HG03575 (cell line): ENCODE data around the gene METTL6.
"Not testable (repeated sequence)": the region's sequence is repeated elsewhere in the genome, so short reads cannot be mapped to it uniquely, and the experiment has no call there.

Source experiments
- ATAC-seq: cut with Tn5 transposase; IDR thresholded peaks from one replicate; pipeline ENCODE4 v1.9.1; 2021; ENCODE audit not compliant: unreplicated experiment, insufficient number of reproducible peaks, low FRiP score; ENCODE audit errors: extremely low read depth

The METTL6 gene, protein sequence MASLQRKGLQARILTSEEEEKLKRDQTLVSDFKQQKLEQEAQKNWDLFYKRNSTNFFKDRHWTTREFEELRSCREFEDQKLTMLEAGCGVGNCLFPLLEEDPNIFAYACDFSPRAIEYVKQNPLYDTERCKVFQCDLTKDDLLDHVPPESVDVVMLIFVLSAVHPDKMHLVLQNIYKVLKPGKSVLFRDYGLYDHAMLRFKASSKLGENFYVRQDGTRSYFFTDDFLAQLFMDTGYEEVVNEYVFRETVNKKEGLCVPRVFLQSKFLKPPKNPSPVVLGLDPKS

DNA sequence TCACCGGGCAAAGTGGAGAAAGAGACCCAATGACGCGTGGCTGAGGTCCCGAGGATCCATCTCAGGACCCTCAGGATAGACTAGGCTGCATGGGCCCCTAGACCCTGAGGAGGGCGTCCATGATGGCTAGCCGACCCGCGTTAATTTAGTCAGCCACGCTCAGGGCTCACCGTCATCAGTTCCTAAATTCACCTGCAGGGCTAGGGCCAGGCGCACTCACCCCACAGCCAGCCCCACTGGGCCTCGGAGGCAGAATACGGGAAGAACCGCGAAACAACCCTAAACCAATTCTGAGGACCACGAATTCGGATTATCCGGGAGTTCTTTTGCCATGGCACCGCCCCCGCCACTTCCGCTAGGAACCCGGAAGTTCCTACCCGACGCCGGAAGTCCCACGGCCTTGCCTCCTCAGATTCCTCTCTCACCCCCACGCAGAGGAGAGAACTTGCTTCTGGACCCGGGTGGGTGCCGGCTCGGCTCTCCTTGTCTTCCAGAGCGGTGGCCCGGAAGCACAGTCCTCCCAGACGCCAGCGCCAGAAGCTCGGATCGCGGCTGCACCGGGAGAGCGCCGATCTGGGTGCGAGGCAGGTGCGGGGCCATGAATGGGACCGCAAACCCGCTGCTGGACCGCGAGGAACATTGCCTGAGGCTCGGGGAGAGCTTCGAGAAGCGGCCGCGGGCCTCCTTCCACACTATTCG, at the start of gene METTL6, which contains the start of gene EAF1:
Gene METTL6 (minus strand): TSS at position 363 of the 699 bp plus-strand sequence. CDS start 1,033 bp downstream, outside the sequence.
Gene EAF1 (plus strand): TSS at position 417 of the 699 bp plus-strand sequence. CDS start 182 bp downstream, at position 599.
- ATAC-seq, result no peak

DNA sequence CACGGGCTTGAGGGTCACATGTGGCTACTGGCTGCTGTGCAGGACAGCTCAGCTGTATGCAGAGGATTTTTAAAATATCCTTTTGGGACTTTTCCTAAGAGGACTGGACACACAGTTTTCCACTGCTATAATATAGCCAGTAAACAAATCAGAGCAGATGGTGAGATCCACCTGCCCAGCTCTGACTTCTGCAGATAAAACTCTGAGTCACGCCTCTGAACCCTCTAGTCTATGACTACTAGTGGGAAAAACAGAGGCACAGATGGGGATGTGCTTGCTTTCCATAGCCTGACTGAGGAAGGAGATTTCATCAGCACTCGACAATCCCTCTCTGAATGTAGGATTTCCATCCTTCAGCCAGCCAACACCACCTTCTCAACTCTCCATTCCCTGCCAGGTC, 49.0 kb upstream of the METTL6 start:
- ATAC-seq, result no peak

DNA sequence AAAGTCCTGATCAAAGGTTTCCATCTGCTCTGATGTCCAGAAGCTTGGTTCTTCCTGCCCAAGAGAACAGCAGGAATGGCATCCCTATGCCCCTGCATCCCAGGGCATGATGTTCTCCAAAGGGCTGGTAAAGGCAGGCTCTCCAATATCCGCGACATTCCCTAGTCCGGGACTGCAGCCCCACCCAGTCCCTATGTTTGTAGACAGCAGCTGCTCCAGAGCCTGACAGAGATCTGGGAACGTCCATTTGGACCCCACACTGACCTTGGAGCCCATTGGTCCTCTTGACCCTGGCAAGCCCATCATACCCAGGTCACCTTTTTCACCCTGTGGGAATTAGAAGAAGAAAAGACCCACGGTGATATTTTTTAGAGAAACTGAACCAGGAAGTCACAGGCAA, 47.8 kb upstream of the METTL6 start:
- no peak for ATAC-seq

DNA sequence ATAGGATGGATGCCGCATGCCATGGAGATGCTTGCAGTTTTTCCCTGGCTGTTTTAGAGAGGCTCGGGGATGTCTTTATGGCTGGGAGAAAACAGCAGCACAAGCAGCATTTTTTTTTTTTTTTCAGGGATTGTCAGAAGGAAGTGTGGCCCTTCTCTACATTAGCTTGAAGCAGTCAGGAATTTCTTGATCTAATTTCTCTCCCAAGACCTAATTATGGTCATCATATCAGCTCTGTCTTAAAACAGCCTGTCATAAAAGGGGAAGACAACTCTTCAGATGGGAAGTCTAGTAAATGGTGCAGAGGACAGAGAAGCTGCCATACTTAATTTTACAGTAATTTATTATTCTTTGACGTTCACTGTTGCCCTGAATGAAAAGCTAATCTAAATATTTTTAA, 44.5 kb upstream of the METTL6 start:
- ATAC-seq, result no peak

DNA sequence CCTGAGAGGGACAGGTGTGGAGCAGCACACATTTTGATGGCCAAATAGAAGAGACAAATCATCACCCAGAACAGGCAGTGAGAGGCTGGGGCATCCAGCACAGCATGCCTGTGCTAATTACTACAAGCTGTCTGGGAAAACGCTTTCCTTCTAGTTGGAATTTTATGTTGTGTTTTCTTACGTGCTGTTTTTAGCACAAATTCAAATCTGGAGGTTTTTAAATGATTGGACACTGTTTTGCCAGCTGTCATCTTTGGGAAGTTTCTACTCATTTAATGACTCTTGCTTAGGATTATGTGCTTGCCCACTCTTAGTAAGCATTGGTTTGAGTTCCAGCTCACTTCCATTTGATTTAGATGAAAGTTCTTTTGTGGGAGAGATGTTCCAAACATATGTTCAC, 43.5 kb upstream of the METTL6 start:
- no peak for ATAC-seq

DNA sequence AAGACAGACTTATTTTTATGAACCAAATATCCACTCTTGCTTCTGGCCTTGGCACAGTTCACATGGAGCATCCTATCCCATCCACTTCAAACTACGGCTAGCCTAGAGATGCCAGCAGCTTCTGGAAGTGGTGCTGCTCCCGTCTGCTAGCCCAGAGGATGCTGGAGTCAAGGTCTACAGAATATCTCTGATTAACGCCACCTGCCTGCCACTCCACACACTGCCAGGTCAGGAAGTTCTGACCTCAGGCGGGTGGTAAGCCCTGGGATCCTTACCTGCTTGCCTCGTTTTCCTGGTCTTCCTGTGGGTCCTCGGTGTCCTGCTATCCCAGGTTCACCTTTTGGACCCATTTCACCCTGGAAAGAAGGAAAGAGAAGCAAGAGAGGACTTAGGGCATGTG, 42.9 kb upstream of the METTL6 start:
- ATAC-seq, result no peak

DNA sequence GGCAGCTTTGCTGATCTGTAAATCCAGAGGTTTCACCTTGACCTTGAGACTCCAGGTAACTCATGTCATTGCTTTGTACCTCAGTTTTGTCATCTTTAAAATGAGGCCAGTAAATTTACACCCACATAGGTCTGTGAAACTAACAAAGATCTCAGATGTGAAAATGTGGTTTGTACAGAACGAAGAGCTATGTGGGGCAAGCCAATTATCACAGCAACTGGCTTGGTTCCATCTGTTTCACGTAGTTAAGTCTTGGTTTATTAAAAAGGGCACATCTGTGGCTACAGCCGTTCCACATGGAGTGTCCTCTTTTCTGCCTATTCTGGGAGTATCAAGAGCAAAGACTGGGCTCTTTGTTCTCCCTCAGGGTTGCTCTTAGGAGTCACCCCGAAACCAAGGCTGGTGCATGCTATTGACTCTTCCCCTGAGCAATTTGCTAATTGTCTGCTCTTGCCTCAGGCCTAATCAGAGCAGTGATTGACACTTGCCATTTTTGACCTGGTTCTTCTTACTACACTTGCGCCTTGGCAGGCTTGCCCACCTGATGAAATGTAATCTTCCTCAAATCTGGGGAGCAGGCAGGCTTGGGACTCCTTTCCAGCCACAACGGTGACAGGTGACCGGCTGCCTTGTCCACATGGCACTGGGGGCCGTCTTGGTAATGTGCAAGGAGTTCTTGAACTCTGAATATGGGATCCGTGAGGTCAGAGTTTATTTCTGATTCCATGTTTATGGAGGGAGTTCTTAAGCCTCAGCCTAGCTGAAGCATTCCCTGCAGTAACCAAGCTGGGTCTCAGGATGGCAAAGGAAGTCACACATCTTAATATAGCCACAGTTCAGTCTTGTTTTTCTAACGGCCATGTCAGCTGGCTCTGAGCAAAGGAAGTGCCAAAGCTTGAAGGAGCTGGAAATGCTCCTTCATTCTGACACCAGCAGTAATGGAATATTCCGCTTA, 40.2 kb upstream of the METTL6 start:
- ATAC-seq, result no peak

DNA sequence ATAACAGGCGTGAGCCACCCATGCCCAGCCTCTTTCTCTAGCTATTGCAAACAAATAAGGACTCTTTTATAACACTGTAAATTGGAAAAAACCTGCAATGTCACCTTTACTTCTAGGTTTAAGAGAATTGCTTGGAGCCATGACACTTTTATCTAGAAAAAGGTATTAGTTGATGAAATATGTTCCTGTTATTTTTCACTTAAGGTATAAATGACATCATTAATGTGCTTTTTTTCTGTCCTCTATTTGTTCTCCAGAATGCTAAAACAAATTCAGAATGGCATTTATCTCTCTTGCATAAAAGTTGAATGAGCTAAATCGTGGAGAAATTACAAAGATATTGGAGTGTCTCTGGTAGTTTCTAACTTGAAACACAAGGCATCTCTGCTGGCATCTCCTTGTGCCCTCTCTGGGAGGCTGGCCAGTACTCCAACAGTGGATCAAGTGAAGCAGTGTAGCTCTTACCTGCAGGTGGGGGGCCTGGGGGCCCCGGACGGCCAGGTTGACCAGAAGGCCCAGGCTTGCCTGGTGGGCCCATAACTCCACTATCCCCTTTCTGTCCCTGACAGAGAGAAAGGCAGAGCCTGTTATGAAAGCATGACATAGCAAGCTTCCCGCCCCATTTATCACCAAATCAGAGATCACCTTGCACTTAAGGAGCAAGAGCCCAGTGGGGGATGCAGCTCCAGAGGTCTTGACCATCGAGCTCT, 38.7 kb upstream of the METTL6 start:
- ATAC-seq, result no peak

DNA sequence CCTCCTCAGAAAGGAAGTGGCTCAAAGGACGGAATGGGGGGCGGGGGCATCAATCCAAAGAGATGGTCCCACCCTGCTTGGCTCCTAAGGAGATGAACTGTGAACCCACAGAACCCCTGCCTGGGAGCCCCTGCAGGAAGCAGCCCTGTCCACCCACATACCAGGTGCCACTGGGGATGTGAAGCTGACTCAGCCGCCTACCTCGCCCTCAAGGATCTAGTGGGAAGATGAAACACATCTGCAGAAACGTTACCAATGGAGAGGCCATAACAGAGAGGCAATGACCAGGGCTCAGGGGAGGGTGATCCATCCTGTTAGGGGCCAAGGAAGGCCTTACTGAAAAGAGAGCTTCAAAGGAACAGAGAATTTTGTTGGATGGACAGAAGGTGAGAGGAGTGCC, 35.1 kb upstream of the METTL6 start:
- ATAC-seq, result no peak

DNA sequence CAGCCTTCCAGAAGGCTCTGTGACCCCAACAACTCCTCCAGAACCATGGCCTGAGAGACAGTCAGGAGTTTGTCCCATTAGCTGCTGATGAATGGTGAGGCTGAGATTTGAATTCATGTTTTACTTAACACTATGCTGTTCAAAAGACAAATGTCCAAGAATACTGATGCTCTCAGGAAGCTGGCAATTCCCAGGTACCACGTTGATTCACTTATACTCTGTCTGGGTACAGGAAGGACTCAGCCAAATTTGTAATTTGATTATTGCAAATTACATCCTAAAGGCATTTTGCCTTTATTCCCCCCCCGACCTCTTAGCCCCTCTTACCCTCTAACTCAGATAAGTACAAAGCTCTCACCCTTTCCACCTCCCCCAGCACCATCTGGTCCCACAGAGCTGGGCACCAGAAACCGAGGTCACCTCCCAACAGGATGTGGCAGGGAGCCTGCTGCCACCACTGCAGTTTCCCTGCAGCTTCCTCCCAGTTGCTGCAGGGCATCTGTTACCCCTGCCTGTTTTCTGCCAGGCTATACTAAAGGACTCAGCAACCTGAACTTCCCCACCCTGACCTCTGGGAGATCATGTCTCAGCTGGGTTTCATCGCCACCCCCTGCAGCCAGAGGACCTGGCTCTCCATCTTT, 33.7 kb upstream of the METTL6 start:
- ATAC-seq, result no peak

DNA sequence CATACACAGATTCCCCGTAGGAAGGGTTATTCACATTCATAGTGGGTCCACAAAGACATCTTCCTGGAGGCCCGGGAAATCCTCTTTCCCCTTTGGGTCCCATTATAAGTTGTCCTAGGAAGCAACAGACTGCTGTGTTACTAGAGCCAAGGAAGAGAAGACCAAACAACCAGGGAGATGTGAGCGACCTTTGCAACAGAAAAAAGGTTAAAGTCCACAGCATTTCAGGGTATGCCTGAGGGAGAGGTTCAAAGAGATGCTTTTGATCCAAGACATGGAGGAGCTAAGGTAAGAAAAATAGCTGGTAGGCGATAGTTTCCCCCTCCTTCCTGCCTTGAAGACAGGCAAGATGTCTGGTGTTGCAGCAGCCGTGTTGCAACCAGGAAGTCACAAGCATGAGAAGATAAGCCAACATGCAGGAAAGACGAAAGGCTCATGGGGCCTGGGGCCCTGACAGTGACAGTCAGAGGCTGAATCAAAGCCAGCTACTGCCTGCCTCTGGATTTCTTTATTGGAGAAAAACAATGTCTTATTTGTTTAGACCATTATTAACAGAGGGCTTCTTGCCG, 31.0 kb upstream of the METTL6 start:
- no peak for ATAC-seq

DNA sequence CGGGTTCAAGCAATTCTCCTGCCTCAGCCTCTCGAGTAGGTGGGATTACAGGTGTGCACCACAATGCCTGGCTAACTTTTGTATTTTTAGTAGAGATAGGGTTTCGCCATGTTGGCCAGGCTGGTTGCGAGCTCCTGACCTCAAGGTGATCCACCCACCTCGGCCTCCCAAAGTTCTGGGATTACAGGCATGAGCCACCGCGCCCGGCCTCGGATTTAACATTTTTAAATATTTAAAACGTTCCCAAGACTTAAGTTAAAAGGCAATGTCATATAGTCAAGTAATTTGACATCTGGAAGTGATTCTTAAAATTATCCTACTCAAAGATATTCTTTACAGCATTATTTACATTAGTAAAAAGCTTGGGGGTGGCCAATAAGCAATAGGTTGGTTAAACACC, 29.6 kb upstream of the METTL6 start:
- not testable (repeated sequence) for ATAC-seq

DNA sequence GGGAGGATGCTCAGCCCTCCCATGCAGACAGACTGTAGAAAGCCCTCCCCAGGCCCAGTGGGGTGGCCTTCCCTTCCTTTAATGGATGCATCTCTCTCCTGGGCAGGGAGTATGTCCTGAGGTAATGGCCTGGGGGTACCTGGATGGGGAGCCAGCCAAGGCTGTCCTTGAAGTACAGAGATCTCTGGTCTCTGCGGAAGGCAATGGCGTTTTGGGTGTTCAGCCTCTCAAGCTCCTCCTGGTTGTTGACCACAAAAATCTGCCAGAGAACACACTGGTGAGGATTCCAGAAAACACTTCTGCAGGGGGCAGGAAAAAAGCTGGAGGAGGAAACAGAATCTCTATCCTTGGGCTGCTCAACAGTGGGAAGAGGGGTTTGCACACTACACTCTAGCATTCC, 29.0 kb upstream of the METTL6 start:
- ATAC-seq, result no peak

DNA sequence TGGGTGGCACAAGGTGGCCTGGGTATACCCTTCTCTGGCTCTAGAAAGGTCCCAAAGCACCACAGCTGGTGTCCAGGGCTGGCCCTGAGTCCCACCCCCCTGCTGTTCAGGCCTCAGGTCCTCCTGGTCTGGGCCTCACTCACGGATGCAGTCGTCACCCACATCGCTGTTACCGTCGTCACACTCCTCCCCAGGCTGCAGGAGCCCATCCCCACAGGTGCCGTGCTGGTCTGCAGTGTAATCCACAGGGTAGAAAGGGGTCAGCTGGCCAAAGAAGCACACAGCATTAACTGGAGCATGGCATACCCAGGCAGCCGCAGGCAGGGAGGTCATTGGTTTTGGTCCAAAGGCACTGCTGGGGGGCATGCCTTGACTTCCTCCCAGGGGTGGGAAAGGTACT, 28.4 kb upstream of the METTL6 start:
- no peak for ATAC-seq

DNA sequence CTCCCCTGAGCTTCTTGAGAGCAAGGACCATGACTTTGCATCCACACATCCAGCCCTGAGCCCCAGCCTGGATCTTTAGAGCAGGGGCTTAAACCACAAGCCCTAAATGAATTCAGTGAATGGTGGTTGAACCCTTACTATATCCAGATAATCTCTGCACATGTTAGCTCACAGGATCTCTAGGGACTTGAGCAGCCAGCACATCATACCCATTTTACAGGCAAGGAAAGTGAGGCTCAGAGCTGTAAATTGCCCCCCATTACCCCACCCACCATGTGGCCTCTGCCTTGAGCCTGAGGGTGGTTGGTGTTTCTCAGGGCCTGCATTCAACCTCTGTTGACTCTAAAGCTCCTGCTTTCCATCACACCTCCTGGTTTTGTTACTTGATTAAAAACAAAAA, 27.6 kb upstream of the METTL6 start:
- no peak for ATAC-seq

DNA sequence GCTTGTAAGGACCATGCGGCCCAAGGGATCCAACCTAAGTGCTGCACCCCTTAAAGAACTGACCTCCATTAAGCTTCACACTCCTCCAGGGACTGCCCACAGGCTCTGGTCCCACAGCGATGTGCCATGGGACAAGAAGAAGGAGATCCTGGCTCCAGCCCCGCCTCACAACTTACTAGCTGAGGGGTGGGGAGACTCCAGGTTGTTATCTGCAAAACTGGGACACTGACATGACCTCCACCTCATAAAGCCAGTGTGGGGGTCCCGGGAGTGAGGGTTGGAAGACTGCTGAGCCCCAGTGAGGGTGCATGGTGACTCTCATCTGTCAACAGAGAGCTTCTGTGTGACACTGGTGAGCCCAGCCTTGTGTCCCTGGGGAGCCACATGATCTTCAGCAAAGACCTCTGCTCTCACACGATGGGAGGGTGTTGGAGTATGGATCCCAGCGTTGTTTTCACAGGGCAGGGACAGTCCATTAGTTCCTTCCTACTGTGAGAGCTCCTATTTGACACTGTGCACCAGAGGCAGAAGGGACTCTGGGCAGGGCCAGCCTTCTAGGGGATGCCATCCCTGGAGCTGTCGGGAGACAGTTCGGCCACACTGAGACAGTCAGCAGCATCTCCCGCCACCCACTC, 26.8 kb upstream of the METTL6 start:
- ATAC-seq, result no peak

DNA sequence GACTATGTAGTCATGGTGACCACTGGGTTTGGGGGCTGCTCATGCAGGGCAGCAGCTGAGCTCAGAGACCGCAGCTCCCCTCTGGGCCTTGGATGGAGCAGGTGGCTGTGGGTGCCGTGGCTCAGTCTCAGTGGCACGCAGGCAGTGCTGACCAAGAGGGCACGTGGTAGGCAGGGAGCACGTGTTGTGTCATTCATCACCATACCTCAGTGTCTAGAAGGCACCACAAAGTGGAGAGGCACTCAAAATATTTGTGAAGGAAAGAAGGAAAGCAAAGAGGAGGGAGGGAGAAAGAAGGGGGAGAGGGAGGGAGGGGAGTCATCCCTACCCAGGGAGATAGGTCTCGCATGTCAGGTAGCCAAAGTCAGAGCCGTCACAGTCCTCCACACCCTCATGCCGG, 26.2 kb upstream of the METTL6 start:
- ATAC-seq, result no peak

DNA sequence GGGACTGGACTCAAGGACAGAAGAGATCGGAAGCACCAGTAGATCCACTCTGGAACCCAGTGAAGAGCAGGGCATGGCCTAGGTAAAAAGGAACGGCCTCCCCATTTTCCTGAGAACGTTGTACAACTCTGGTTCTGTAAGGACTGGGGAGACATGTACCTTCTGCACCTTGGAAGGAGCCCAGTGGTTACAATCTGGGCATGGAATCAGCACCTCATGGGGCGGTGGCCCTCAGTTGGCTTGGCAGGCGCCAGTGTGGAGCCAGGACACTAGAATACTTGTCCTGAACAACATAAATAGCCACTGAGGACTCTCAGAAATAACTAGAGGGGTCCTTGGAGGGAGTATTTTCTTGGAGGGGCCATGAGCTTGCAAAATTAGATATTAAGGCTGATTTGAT, 25.6 kb upstream of the METTL6 start:
- no peak for ATAC-seq
